Upper lobe of left lung (tissue), 6 donors: ENCODE data around the gene IGF2R. TPM values are rescaled to one million over a fixed set of nuclear protein-coding genes. Genes with fewer than 3 reads are reported as not detected.

ENCODE experiments used
- ATAC-seq, 2 donors: fragments of 200-7000 bp; cut with Tn5 transposase; one replicate each; pipeline ENCODE4 v1.9.1; 2022; ENCODE audit warnings: mild to moderate bottlenecking in 2 of 2, moderate library complexity in 2 of 2; ENCODE audit not compliant: low FRiP score in 2 of 2
- DNase-seq, 2 donors: peaks; one replicate each; pipeline ENCODE4 v3.0.0-alpha.2; 2019 to 2020
- H3K27ac ChIP-seq, 4 donors: fragments of 200-600 bp; sonication (generic); one replicate each; pipeline ENCODE4 v1.5.1; 2016 to 2019
- H3K27me3 ChIP-seq, 4 donors: fragments of 200-600 bp; sonication (generic); one replicate each; pipeline ENCODE4 v1.5.1; 2017 to 2019
- H3K36me3 ChIP-seq, 4 donors: fragments of 200-600 bp; sonication (generic); one replicate each; pipeline ENCODE4 v1.5.1; 2016 to 2019
- H3K4me1 ChIP-seq, 4 donors: fragments of 200-600 bp; sonication (generic); one replicate each; pipeline ENCODE4 v1.5.1; 2018 to 2019
- H3K4me3 ChIP-seq, 4 donors: fragments of 200-600 bp; sonication (generic); one replicate each; pipeline ENCODE4 v1.5.1; 2017 to 2019; ENCODE audit warnings: mild to moderate bottlenecking in 2 of 4, moderate library complexity in 1 of 4
- H3K9me3 ChIP-seq, 4 donors: fragments of 200-600 bp; sonication (generic); one replicate each; pipeline ENCODE4 v1.5.1; 2018 to 2019
- CTCF ChIP-seq, 6 experiments: fragments of 450-650 bp in 4 of 6; fragments of 200-600 bp in 2 of 6; sonication (generic) in 2 of 6; IDR thresholded peaks; one replicate each; pipeline ENCODE4 v1.5.1; 2016 to 2019; ENCODE audit warnings: antibody characterized with exemption in 6 of 6
- EP300 ChIP-seq, 4 donors: sonication (generic); formaldehyde crosslinking; IDR thresholded peaks; one replicate each; pipeline ENCODE4 v1.5.1; 2017; ENCODE audit warnings: antibody characterized with exemption in 4 of 4, control low read depth in 2 of 4
- POLR2A ChIP-seq, 4 donors: fragments of 450-650 bp; IDR thresholded peaks; one replicate each; pipeline ENCODE4 v1.5.1; 2016 to 2017; ENCODE audit warnings: antibody characterized with exemption in 4 of 4, mild to moderate bottlenecking in 2 of 4
- POLR2AphosphoS5 ChIP-seq, 2 donors: sonication (generic); formaldehyde crosslinking; IDR thresholded peaks; one replicate each; pipeline ENCODE4 v1.5.1; 2017; ENCODE audit warnings: antibody characterized with exemption in 2 of 2
- WGBS, 2 donors: methylation state at CpG; one replicate each; pipeline ENCODE4 v1.1.5; 2017 to 2018; 5-methylcytosine and 5-hydroxymethylcytosine counted together
- total RNA-seq, 6 donors: library from RNA; depleted of rRNA in 4 of 6; stranded (reverse); fragments of >200 nt in 4 of 6; gene quantifications; one replicate each; pipeline versions ENCODE4 v1.1.0 to v1.2.1, GENCODE V29; 2016 to 2021
- donor health status: DM: no; HTN: no; CAD: no; lungs with moderate emphysema.
- donor health status: DM: no; HTN: yes; CAD: no; lungs with severe emphysema.

The IGF2R gene
- total RNA-seq, 6 donors from 2014 or later, result 103 to 150 (median 128) TPM

- no peaks in the 10 kb centered on the region for H3K9me3 ChIP-seq
- H3K4me1 ChIP-seq, result peaks cover 0 to 3% (median under 1%) of the 10 kb centered on the region in 4 donors
- DNase-seq (no peak), ATAC-seq (peak in 1 of 2 donors; percentile 74)
- peaks cover 13 to 79% (median 60%) of the 10 kb centered on the region in 4 donors for H3K36me3 ChIP-seq
- TF ChIP-seq EP300 (IDR thresholded peaks at IDR 0.05) (no peak), POLR2AphosphoS5 (IDR thresholded peaks at IDR 0.05) (no peak), CTCF (IDR thresholded peaks at IDR 0.05) (no peak), POLR2A (IDR thresholded peaks at IDR 0.05) (no peak)
- peak overlapping the region in 1 of 4 donors; percentile 19 for H3K27ac ChIP-seq
- H3K27me3 ChIP-seq, result no peaks in the 10 kb centered on the region
- H3K4me3 ChIP-seq, result no peak overlapping the region
- WGBS, 2 donors, result 91 to 92% methylated on average over 6 of the region's 6 CpGs
Measured at GRCh38 chr6:160036331-160036695, 67.4 kb downstream of the IGF2R start.

GRCh38 chr6:160036790-160037206 lies 67.9 kb downstream of the IGF2R start:
- no peaks in the 10 kb centered on the region for H3K27me3 ChIP-seq
- DNase-seq, result no peak
- H3K9me3 ChIP-seq, result no peaks in the 10 kb centered on the region
- no peak overlapping the region for H3K27ac ChIP-seq
- WGBS, 2 donors, result 75 to 79% methylated on average over 4 of the region's 4 CpGs
- H3K4me1 ChIP-seq, result peaks cover 0 to 5% (median 4%) of the 10 kb centered on the region in 4 donors
- peak in 1 of 2 donors; percentile 77 for ATAC-seq
- TF ChIP-seq CTCF (IDR thresholded peaks at IDR 0.05) (no peak), POLR2A (IDR thresholded peaks at IDR 0.05) (no peak), EP300 (IDR thresholded peaks at IDR 0.05) (no peak), POLR2AphosphoS5 (IDR thresholded peaks at IDR 0.05) (no peak)
- no peak overlapping the region for H3K4me3 ChIP-seq
- peaks cover 13 to 79% (median 57%) of the 10 kb centered on the region in 4 donors for H3K36me3 ChIP-seq

- 95% methylated on average over 8 of the region's 8 CpGs for whole genome bisulfite sequencing, 2 donors
- ATAC-seq, result no peak
- TF ChIP-seq POLR2A (IDR thresholded peaks at IDR 0.05) (no peak), POLR2AphosphoS5 (IDR thresholded peaks at IDR 0.05) (no peak), EP300 (IDR thresholded peaks at IDR 0.05) (no peak), CTCF (IDR thresholded peaks at IDR 0.05) (no peak)
- Histone ChIP-seq H3K27ac (no peak overlapping the region), H3K4me1 (peaks cover 3 to 14% (median 6%) of the 10 kb centered on the region in 4 donors), H3K36me3 (peaks cover 5 to 79% (median 56%) of the 10 kb centered on the region in 4 donors), H3K27me3 (no peaks in the 10 kb centered on the region), H3K9me3 (no peaks in the 10 kb centered on the region), H3K4me3 (no peak overlapping the region)
- DNase-seq, result no peak
Measured at GRCh38 chr6:160038479-160038878, 69.6 kb downstream of the IGF2R start.

GRCh38 chr6:160039441-160039840 lies 70.6 kb downstream of the IGF2R start:
- Histone ChIP-seq H3K36me3 (peaks cover 7 to 79% (median 59%) of the 10 kb centered on the region in 4 donors), H3K27me3 (no peaks in the 10 kb centered on the region)

More at GRCh38 chr6:160039441-160039840, 70.6 kb downstream of the IGF2R start:
- DNase-seq, result no peak
- WGBS, 2 donors, result 83 to 86% methylated on average over 5 of the region's 5 CpGs
- Histone ChIP-seq H3K4me1 (peaks cover 3 to 14% (median 6%) of the 10 kb centered on the region in 4 donors), H3K27ac (no peak overlapping the region), H3K4me3 (no peak overlapping the region), H3K9me3 (no peaks in the 10 kb centered on the region)
- TF ChIP-seq EP300 (IDR thresholded peaks at IDR 0.05), result no peak
- no peak for TF ChIP-seq POLR2AphosphoS5 (IDR thresholded peaks at IDR 0.05)
- TF ChIP-seq CTCF (IDR thresholded peaks at IDR 0.05), result no peak
- no peak for TF ChIP-seq POLR2A (IDR thresholded peaks at IDR 0.05)
- no peak for ATAC-seq
